DND-41 (cell line): ENCODE data around the gene CRAMP1.

Source experiments
- CTCF ChIP-seq: IDR thresholded peaks from 2 replicates; pipeline ENCODE4 v1.5.1; 2012; ENCODE audit warnings: borderline replicate concordance, low read length, moderate library complexity, mild to moderate bottlenecking; ENCODE audit not compliant: poor library complexity, severe bottlenecking; ENCODE audit errors: extremely low read depth
- EZH2 ChIP-seq: IDR thresholded peaks from 3 replicates; pipeline ENCODE4 v1.6.1; 2012; ENCODE audit warnings: borderline replicate concordance, low read depth, mild to moderate bottlenecking, moderate library complexity, low read length, inconsistent platforms; ENCODE audit not compliant: severe bottlenecking

DNA sequence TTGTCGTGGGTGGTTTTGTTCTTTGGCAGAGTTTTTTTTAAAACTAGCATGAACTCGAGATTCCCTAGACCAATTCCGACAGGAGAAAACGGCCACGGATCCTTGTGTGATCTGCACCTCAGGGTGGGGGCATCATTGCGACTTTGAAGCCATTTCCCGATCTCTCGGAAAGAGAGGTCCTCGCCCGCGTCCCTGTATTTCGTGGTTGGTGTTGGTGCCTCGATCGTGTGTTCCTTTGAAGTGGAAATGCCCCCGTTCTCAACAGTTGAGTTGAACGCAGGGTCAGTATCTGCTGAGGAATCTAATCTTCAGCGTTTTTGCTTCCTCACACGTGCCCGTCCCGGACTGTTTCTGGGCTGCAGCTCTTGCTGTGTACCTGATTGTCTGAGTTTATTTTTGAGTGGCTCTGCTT lies 1.1 kb downstream of the CRAMP1 start:
- TF ChIP-seq CTCF (no peak), EZH2 (peak; percentile 66)
